ENCODE data around the gene ESCO1. TPM values are rescaled to one million over a fixed set of nuclear protein-coding genes. Genes with fewer than 3 reads are reported as not detected.

The ESCO1 gene
- total and polyA plus RNA-seq, 2 of the 13 experiments (the other 11 are each of a cell fraction or from before 2014, with no cell fraction given) = 6.3 to 19.4 TPM

- TF ChIP-seq NFAT5 (CRISPR knock-in tag; IDR thresholded peaks at IDR 0.05) (peak; percentile 97), PATZ1 (CRISPR knock-in tag; IDR thresholded peaks at IDR 0.05) (peak; percentile 37; the same call in 1 of the 2 replicates), ZNF646 (CRISPR knock-in tag; IDR thresholded peaks at IDR 0.05) (no peak), FOSL2 (CRISPR knock-in tag; IDR thresholded peaks at IDR 0.05) (peak; percentile 67), RXRB (CRISPR knock-in tag; IDR thresholded peaks at IDR 0.05; ENCODE audit: borderline replicate concordance) (peak; percentile 85), ZNF331 (CRISPR knock-in tag; IDR thresholded peaks at IDR 0.05) (peak; percentile 97), DMTF1 (CRISPR knock-in tag; IDR thresholded peaks at IDR 0.05) (no peak), ZNF18 (CRISPR knock-in tag; IDR thresholded peaks at IDR 0.05; ENCODE audit: insufficient replicate concordance) (peak; percentile 91)
Measured at GRCh38 chr18:21612125-21613039, 11.9 kb upstream of the ESCO1 start, which contains the start of gene SNRPD1 (continued).
